Tibial nerve (tissue), 3 donors: ENCODE measurements around the gene RBM33.

Experiments
- POLR2A ChIP-seq, 2 donors: fragments of 450-650 bp; IDR thresholded peaks; one replicate each; pipeline ENCODE4 v1.6.1; 2017; ENCODE audit warnings: antibody characterized with exemption in 2 of 2, mild to moderate bottlenecking in 2 of 2, moderate library complexity in 2 of 2
- TF ChIP-seq, protein P1 (sequence below), 5 experiments: fragments of 200-600 bp in 3 of 5; fragments of 450-650 bp in 2 of 5; sonication (generic) in 3 of 5; IDR thresholded peaks; one replicate each; pipeline ENCODE4 v1.5.1; 2016 to 2019; ENCODE audit warnings: antibody characterized with exemption in 5 of 5, mild to moderate bottlenecking in 3 of 5, moderate library complexity in 2 of 5

DNA sequence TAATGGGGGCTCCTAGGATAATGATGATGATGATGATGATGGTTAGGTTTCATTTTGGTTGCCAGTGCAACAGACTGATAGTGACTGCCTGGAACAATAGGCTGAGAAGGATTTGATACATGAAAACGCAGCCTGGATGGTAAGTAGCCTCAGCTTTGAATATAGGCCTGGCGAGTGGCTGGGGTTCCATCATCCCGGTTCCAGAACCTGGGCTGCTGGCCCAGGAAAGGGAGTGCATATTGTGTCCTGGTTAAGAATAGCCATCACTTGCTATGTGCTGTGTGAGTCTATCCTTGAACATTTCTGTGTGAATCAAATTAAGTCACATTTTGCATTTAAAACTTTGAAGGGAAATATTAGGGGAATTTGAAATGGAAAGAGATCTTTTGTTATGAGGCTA is 105.1 kb downstream of the RBM33 start:
- TF ChIP-seq, protein P1, sequence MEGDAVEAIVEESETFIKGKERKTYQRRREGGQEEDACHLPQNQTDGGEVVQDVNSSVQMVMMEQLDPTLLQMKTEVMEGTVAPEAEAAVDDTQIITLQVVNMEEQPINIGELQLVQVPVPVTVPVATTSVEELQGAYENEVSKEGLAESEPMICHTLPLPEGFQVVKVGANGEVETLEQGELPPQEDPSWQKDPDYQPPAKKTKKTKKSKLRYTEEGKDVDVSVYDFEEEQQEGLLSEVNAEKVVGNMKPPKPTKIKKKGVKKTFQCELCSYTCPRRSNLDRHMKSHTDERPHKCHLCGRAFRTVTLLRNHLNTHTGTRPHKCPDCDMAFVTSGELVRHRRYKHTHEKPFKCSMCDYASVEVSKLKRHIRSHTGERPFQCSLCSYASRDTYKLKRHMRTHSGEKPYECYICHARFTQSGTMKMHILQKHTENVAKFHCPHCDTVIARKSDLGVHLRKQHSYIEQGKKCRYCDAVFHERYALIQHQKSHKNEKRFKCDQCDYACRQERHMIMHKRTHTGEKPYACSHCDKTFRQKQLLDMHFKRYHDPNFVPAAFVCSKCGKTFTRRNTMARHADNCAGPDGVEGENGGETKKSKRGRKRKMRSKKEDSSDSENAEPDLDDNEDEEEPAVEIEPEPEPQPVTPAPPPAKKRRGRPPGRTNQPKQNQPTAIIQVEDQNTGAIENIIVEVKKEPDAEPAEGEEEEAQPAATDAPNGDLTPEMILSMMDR (IDR thresholded peaks at IDR 0.05), result no peak
- TF ChIP-seq POLR2A (IDR thresholded peaks at IDR 0.05), result no peak
